A673 (cell line): ENCODE data around the gene EPHA8. TPM values are rescaled to one million over a fixed set of nuclear protein-coding genes. Genes with fewer than 3 reads are reported as not detected.

Experiments
- BruUV-seq: library from RNA; stranded (reverse); fragments of 400-500 nt; replicated peaks from 2 replicates; lab custom pipeline; 2021; lab: Mats Ljungman, UMichigan
- CTCF ChIA-PET: fragments of 300-600 bp; sonication (Branson Sonifier 250); formaldehyde crosslinking; loops from one replicate; lab custom pipeline; 2022; ENCODE audit warnings: antibody characterized with exemption; lab: Charles Lee
- POLR2A ChIA-PET: fragments of 300-600 bp; sonication (Branson Sonifier 250); formaldehyde crosslinking; loops from one replicate; lab custom pipeline; 2022; ENCODE audit warnings: antibody characterized with exemption; ENCODE audit not compliant: low non-redundant PET; lab: Charles Lee
- DNase-seq: peaks from one replicate; pipeline ENCODE4 v3.0.0-alpha.2; 2015; ENCODE audit warnings: low spot score
- H3K27ac ChIP-seq: fragments of 200-600 bp; sonication (generic); 2 replicates; pipeline ENCODE4 v1.5.1; 2016; ENCODE audit warnings: mixed run types, low read depth, mild to moderate bottlenecking, mixed read lengths, antibody characterized with exemption, low read length; ENCODE audit not compliant: poor library complexity, severe bottlenecking
- H3K27me3 ChIP-seq: fragments of 200-600 bp; sonication (generic); replicated peaks from 2 replicates; pipeline ENCODE4 v1.6.1; 2017; ENCODE audit warnings: mixed run types, low read depth, mild to moderate bottlenecking, mixed read lengths, antibody characterized with exemption, low read length; ENCODE audit not compliant: insufficient read depth, poor library complexity
- H3K36me3 ChIP-seq: fragments of 200-600 bp; sonication (generic); 2 replicates; pipeline ENCODE4 v1.6.1; 2016; ENCODE audit warnings: mixed run types, mild to moderate bottlenecking, mixed read lengths, antibody characterized with exemption, low read length; ENCODE audit not compliant: insufficient read depth, poor library complexity, severe bottlenecking
- H3K4me1 ChIP-seq: fragments of 200-600 bp; sonication (generic); 2 replicates; pipeline ENCODE4 v1.6.1; 2017; ENCODE audit warnings: mixed run types, mild to moderate bottlenecking, mixed read lengths, antibody characterized with exemption, low read length; ENCODE audit not compliant: insufficient read depth, poor library complexity, severe bottlenecking
- H3K4me3 ChIP-seq: fragments of 200-600 bp; sonication (generic); 2 replicates; pipeline ENCODE4 v1.5.1; 2016; ENCODE audit warnings: low read depth, mixed run types, mild to moderate bottlenecking, mixed read lengths, low read length; ENCODE audit not compliant: poor library complexity, severe bottlenecking
- H3K9me3 ChIP-seq: fragments of 200-600 bp; sonication (generic); 2 replicates; pipeline ENCODE4 v1.6.1; 2016; ENCODE audit warnings: mixed run types, low read depth, mild to moderate bottlenecking, mixed read lengths, antibody characterized with exemption, low read length; ENCODE audit not compliant: poor library complexity, severe bottlenecking
- EZH2 ChIP-seq: fragments of 200-600 bp; sonication (generic); IDR thresholded peaks from 2 replicates; pipeline ENCODE4 v1.6.1; 2017; ENCODE audit warnings: borderline replicate concordance, low read depth, mild to moderate bottlenecking, mixed read lengths, antibody characterized with exemption, low read length; ENCODE audit not compliant: poor library complexity, severe bottlenecking
- intact Hi-C: fragments of 100-400 bp; cut with micrococcal nuclease; formaldehyde crosslinking; loops from one replicate; pipeline ENCODE4 v1.10.0; 2022; ENCODE audit not compliant: unreplicated experiment
- total RNA-seq: library from RNA; stranded (reverse); gene quantifications from 2 replicates; pipeline ENCODE4 v1.2.3, GENCODE V29; 2021
- TF ChIP-seq, protein P1 (sequence below): fragments of 300-800, 200-600 bp; sonication (generic); conservative IDR thresholded peaks from 2 replicates; pipeline ENCODE4 v1.5.1; 2017; ENCODE audit warnings: low read depth, mild to moderate bottlenecking, antibody characterized with exemption, low read length, moderate library complexity, mixed read lengths

Gene EPHA8
- total RNA-seq, 1 experiment from 2014 or later = not detected

DNA sequence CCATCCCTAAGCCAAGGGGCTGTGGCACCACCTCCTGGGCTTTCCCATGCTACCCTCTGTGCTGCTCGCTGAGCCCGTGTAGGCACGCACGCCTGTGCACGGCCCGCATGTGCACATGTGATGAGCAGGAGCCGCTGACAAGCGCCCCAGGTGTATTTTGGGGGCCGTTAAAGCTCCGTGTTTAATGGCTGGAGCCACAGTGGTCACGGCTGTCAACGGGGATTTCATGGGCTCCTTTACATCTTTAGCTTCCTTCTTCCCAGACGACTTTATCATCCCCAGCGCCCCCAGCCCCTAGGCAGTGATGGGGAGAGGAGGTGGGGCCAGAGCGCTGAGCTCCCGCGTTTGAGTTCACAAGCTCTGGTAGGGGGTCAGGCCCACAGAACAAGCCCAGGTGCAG, 11.7 kb upstream of the EPHA8 start:
- Histone ChIP-seq H3K27me3 (peaks cover 56% of the 10 kb centered on the region), H3K4me1 (no peaks in the 10 kb centered on the region), H3K9me3 (no peaks in the 10 kb centered on the region), H3K27ac (no peak overlapping the region), H3K36me3 (no peaks in the 10 kb centered on the region), H3K4me3 (no peak overlapping the region)
- intact Hi-C loops = no loop called here
- no peak for DNase-seq
- no TSS peak for BruUV-seq
- TF ChIP-seq, protein P1, sequence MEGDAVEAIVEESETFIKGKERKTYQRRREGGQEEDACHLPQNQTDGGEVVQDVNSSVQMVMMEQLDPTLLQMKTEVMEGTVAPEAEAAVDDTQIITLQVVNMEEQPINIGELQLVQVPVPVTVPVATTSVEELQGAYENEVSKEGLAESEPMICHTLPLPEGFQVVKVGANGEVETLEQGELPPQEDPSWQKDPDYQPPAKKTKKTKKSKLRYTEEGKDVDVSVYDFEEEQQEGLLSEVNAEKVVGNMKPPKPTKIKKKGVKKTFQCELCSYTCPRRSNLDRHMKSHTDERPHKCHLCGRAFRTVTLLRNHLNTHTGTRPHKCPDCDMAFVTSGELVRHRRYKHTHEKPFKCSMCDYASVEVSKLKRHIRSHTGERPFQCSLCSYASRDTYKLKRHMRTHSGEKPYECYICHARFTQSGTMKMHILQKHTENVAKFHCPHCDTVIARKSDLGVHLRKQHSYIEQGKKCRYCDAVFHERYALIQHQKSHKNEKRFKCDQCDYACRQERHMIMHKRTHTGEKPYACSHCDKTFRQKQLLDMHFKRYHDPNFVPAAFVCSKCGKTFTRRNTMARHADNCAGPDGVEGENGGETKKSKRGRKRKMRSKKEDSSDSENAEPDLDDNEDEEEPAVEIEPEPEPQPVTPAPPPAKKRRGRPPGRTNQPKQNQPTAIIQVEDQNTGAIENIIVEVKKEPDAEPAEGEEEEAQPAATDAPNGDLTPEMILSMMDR = no peak
- TF ChIP-seq EZH2 = no peak
- ChIA-PET CTCF (no interaction called here), POLR2A (no interaction called here)

DNA sequence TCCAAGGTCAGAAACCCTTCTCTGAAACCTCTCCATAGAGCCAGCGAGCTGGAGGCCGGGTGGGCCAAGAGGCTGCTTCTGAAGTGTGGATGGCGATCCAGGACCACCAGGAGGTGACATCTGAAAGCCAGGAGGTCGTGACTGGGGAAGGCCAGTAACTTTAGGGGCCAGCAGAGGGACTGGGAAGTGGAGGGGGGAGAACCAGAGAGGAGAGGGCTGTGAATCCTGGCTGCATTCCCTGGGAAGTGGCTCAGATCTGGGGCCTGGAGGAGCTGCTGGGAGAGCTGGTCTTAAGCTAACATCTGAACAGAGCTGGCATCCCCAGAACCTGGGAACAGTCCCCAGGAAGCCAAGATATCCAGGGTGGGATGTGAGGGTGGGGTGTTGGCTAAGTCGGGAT, 11.3 kb upstream of the EPHA8 start:
- BruUV-seq = no TSS peak
- POLR2A ChIA-PET = no interaction called here
- no peaks in the 10 kb centered on the region for H3K4me1 ChIP-seq
- no peaks in the 10 kb centered on the region for H3K36me3 ChIP-seq
- TF ChIP-seq, protein P1 = no peak
- TF ChIP-seq EZH2 = no peak
- no peak overlapping the region for H3K27ac ChIP-seq
- H3K4me3 ChIP-seq = no peak overlapping the region
- peaks cover 53% of the 10 kb centered on the region for H3K27me3 ChIP-seq
- H3K9me3 ChIP-seq = no peaks in the 10 kb centered on the region
- intact Hi-C loops = no loop called here
- CTCF ChIA-PET = no interaction called here
- no peak for DNase-seq

DNA sequence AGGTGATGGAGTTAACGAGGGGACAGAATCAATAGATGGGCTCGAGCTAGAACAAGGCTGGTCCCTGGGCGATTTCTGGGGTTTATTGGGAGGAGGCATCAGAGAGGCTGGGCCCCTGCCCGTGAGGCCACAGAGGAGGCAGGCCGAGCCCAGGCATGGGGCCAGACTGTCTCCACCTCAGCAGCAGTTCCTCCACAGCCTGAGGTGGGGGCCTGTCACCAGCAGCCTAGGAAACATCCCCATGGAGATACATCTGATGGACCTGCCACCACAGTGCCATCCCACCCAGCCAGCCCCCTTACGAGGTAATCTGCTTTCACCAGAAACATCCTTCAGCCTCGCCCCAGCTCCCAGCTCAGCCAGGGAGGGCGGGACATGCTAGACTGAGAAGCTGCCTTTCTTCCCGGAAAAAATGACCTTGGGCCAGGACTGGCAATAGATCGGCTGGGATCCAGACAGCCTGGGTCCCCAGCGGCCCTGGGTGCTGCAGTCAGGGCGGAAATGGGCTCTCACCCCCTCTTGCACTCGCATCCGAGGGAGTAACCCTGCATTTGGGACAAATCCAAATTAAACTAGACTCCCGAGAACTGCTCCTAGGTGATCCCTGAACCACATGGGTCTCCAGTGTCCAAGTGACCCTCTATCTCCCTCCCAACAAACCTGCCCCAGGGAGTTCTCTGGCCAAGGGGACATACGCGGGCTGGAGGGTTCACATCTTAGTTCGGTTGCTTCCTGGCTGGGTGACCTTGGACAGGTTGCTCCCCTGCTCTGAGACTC, 10.0 kb upstream of the EPHA8 start:
- H3K27me3 ChIP-seq = peaks cover 43% of the 10 kb centered on the region
- BruUV-seq = no TSS peak
- no peaks in the 10 kb centered on the region for H3K4me1 ChIP-seq
- H3K27ac ChIP-seq = no peak overlapping the region
- CTCF ChIA-PET = no interaction called here
- no peaks in the 10 kb centered on the region for H3K9me3 ChIP-seq
- H3K4me3 ChIP-seq = no peak overlapping the region
- no peak for DNase-seq
- no peaks in the 10 kb centered on the region for H3K36me3 ChIP-seq
- no peak for TF ChIP-seq EZH2
- POLR2A ChIA-PET = no interaction called here
- intact Hi-C loops = no loop called here
